Fibroblast of lung (primary cell): ENCODE data around the gene DUSP19.

Source experiments
- EZH2 ChIP-seq: IDR thresholded peaks from 2 replicates; pipeline ENCODE4 v1.5.1; 2012; ENCODE audit warnings: low read length, control low read depth, mild to moderate bottlenecking; ENCODE audit errors: missing control alignments
- TF ChIP-seq, protein P1 (sequence below), 2 donors: IDR thresholded peaks in 1 of 2; conservative IDR thresholded peaks in 1 of 2; 1 replicate in 1 of 2; 2 replicates in 1 of 2; pipeline ENCODE4 v1.5.1; 2011 to 2012; ENCODE audit warnings: low read length in 2 of 2, control low read depth in 1 of 2, inconsistent platforms in 1 of 2, low read depth in 1 of 2, mild to moderate bottlenecking in 1 of 2

- TF ChIP-seq, protein P1, sequence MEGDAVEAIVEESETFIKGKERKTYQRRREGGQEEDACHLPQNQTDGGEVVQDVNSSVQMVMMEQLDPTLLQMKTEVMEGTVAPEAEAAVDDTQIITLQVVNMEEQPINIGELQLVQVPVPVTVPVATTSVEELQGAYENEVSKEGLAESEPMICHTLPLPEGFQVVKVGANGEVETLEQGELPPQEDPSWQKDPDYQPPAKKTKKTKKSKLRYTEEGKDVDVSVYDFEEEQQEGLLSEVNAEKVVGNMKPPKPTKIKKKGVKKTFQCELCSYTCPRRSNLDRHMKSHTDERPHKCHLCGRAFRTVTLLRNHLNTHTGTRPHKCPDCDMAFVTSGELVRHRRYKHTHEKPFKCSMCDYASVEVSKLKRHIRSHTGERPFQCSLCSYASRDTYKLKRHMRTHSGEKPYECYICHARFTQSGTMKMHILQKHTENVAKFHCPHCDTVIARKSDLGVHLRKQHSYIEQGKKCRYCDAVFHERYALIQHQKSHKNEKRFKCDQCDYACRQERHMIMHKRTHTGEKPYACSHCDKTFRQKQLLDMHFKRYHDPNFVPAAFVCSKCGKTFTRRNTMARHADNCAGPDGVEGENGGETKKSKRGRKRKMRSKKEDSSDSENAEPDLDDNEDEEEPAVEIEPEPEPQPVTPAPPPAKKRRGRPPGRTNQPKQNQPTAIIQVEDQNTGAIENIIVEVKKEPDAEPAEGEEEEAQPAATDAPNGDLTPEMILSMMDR (conservative IDR thresholded peaks at IDR 0.05 in 1 of 2, IDR thresholded peaks at IDR 0.05 in 1 of 2; ENCODE audit: low read depth in 1 of 2, low read length in 2 of 2): no peak
- no peak for TF ChIP-seq EZH2
Observed at GRCh38 chr2:183089192-183089851, 10.8 kb downstream of the DUSP19 start.
